HG02588 (cell line): Measurements from ENCODE around the gene KCNK4.
"Not testable (repeated sequence)": the region's sequence is repeated elsewhere in the genome, so short reads cannot be mapped to it uniquely, and the experiment has no call there.

Experiments
- ATAC-seq: cut with Tn5 transposase; IDR thresholded peaks from one replicate; pipeline ENCODE4 v1.9.1; 2021; ENCODE audit warnings: mild to moderate bottlenecking, moderate library complexity; ENCODE audit not compliant: unreplicated experiment

KCNK4 gene

GRCh38 chr11:64322925-64323260 is 31.8 kb downstream of the KCNK4 start:
- no peak for ATAC-seq

DNA sequence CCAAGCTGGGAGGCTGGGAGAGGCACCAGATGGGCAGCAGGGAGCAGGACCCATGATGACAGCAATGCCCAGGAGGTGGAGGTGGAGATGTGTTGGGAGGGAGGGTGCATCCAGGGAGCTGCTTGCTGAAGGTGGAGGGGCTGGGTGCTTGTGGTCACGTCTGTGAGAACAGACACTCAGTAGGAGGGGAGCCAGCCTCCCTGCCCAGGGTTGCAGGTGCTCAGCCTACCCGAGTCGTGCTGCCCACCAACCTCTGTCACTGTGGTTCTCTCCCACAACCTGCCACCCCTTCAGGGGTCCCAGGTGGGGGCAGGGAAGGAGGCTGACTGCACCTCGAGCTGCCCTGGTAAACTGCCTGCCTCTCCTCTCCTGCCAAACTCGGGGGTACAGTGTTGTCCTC is 32.3 kb downstream of the KCNK4 start:
- no peak for ATAC-seq

DNA sequence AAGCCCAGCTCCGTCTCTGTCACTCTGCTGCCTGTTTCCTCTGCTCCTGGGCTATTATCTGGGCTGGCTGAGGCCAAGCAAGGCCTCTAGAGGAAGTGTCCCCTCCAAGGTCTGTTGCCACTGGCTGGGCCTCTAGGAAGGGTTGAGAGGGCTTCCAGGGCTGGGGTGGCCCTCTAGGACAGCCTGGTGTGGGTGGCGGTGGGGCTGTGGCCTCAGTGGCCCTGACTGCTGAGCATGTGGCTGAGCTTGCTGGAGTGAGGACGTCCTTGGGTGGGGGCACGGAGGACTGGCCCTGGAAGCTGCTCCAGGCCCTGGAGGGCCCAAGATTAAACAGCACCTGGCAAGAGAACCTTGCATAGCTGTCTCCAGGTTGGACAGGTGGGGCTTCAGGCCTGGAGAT is 32.9 kb downstream of the KCNK4 start:
- ATAC-seq: not testable (repeated sequence)

DNA sequence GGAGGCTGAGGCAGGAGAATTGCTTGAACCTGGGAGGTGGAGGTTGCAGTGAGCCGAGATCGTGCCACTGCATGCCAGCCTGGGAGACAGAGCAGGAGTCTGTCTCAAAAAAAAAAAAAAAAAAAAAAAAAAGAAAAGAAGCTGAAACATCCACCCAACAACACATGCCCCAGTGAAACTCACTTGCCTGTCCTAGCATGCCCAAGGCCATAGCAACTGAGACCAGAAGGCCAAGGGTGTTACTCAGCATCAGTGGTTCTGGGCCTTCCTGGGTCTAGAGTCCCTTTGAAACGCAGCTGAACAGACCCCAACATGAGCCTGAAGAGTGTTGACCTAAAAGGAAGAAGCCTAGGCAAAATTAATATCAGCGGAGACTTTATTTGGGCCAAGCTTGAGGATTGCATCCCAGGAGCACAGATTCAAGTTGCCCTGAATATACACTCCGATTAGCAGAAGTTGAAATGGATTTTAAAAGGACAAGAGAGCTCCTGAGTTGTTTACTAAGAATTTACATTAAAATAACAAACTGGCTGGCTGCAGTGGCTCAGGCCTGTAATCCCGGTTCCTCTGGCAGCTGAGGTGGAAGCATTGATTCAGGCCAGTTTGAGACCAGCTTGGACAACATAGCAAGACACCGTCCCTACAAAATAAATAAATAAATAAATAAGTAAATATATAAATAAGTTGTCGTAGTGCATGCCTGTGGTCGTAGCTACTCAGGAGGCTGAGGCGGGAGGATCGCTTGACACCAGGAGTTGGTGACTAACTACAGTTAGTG is 33.8 kb downstream of the KCNK4 start:
- ATAC-seq: no peak

GRCh38 chr11:64327375-64327774 is 36.3 kb downstream of the KCNK4 start:
- no peak for ATAC-seq

GRCh38 chr11:64327993-64328392 is 36.9 kb downstream of the KCNK4 start:
- ATAC-seq: no peak

DNA sequence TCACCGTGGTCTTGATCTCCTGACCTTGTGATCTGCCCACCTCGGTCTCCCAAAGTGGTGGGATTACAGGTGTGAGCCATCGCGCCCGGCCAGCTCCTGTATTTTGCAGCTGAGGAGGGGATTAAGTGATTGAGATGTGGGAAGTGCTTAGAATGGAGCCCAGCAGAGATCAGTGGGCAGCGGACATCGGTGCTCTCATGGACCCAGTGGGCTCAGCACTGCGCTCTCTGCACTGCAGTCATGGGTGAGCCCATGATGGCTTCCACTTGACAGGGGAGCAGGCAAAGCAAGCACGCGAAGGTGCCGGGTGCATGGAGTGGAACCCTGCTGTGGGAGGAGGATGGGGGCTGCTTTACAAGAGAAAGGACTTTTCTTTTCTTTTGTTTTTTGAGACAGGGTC is 39.8 kb downstream of the KCNK4 start:
- no peak for ATAC-seq

DNA sequence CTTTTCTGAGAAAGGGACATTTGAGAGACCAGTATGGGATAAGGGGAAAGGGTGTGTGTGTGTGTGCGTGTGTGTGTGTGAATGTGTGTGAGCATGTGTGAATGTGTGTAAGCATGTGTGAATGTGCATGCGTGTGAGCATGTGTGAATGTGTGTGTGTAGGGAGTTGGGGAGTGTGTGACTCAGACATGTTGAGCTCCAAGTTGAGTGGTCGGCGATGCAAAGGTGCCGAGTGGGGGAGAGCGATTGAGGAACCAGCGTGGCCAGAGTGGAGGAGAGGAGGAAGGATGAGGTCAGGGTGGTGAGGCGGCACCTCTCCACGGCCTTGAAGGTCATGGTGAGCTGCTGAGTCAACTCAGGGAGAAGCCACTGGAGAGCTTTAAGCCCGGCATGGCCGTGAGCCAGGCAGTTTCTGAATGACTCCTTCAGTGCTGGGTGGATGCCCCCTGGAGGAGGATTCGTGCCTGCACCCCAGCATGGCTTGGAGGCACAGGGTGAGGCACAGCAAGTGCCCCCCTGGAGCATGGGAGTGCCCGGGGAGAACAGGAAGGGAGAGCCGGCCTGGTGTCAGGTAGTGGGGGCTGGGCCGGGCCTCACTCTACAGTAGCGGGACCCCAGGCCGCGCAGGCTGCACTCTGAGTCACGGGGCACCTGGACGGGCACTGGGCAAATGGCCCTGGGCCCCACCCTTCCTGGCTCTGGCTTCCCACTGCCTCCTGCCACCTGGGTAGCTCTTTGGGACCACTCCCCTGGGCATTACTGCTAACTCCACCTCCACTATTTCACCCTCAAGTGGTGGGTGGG is 40.7 kb downstream of the KCNK4 start:
- ATAC-seq: peak; percentile 46

DNA sequence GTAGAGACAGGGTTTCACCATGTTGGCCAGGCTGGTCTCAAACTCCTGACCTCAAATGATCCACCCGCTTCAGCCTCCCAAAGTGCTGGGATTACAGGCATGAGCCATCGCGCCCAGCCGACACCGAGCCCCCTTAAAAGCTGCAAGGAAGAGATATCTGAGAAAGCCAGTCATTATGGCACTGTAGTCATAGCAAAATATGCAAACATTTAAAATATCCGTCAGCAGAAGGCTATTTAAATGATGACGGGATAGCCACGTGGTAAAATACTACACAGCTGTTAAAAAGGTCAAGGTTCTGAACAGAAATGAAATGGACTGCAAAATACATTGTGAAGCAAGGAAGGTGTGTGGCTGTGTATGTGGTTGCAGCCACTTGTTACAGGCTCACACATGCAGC is 42.5 kb downstream of the KCNK4 start:
- ATAC-seq: no peak

DNA sequence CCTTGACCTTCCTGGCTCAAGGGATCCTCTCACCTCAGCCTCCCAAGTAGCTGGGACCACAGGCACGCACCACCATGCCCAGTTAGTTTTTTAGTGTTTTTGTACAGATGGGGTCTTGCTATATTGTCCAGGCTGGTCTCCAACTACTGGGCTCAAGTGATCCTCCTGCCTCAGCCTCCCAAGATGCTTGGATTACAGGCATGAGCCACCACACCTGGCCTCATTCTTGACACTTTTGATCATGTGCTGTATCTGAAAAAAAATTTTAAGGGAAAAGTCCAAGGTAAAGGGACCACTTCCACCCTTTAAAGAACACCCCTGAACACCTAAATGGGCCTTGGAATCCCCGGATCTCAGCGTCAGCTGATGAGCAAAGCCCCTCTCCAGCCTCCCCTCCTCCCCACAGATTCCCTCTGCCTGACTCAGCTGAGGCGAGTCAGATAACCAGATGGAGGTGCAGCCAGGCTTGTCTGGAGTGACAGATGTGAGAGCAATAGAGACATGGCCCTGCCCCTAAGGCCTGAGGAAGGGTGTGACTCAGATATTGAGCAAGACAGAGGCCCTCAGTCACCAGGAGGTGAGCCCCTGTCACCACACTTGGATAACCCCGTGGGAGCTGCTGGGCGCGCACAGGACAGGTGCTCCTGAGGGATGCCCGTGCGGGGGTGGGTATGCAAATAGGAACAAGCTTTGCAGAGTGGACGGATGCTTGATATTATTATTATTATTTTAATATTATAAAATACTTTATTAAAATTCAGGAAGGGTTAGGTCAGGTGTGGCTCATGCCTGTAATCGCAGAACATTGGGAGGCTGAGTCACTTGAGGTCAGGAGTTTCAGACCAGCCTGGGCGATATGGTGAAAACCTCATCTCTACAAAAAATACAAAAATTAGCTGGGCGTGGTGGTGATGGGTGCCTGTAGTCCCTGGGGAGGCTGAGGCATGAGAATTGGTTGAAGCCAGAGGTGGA is 43.9 kb downstream of the KCNK4 start:
- peak; percentile 67 for ATAC-seq

GRCh38 chr11:64337538-64338249 is 46.6 kb downstream of the KCNK4 start:
- ATAC-seq: no peak

DNA sequence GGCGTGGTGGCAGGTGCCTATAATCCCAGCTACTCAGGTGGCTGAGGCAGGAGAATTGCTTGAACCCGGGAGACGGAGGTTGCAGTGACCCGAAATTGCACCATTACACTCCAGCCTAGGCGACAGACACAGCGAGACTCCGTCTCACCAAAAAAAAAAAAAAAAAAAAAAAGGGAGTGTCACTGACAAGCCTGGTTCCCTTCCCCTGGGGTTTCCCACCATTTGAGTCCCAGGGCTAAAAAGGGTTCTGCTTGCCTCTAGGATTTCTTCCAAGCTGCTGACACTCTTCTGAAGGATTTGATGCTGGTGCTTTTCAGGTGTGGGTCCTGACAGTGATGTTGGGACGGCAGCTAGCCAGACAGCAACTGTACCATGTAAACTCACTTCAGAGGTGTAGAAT is 47.6 kb downstream of the KCNK4 start:
- ATAC-seq: no peak

DNA sequence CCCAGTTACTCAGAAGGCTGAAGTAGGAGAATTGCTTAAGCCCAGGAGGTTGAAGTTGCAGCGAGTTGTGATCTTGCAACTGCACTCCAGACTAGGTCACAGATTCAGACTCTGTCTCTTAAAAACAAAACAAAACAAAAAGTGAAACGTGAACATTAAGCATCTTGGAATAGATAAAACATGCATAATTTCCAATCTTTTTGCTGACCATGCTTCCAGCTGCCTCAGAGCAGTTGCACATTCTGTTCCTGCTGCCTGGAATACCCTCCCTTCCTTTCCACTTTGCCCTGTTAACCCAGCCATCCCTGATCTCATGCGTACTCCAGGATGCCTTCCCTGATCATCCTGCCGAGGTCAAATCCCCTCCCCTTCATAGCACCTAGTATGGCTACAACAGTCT is 48.2 kb downstream of the KCNK4 start:
- ATAC-seq: no peak

GRCh38 chr11:64339754-64340408 is 48.8 kb downstream of the KCNK4 start, which contains the start of gene CCDC88B:
Gene CCDC88B, plus strand, starts transcription at chr11:64340204. Its CDS starts 63 bp downstream, at chr11:64340267.
- ATAC-seq: peak; percentile 46

DNA sequence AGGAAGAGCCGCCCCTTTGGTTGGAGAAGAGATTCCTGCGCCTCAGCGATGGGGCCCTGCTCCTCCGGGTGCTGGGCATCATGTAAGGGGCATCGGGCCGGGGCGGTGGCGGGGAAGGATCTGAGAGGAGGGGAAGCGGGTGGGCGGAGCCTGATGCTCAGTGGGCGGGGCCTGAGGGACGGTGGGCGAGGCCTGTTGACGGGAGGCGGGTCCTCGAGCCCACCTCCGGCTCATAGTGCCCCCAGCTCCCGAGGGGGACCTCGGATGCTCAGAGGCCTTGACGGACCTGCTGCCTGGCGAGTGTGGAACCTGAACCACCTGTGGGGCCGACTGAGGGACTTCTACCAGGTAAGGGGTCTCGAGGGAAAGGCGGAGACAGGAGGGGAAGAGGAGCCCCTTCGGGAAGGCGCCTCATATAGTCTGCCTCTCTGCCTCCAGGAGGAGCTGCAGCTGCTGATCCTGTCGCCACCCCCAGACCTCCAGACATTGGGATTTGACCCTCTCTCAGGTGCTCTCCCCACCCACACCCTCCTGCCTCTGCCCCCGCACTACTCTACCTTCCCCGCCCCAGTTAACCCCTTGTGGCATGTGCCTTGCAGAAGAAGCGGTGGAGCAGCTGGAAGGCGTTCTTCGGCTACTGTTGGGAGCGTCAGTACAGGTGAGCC is 49.7 kb downstream of the KCNK4 start:
- no peak for ATAC-seq

- no peak for ATAC-seq
These were observed 50.3 kb downstream of the KCNK4 start for GRCh38 chr11:64341429-64341828.

GRCh38 chr11:64341851-64342791 is 51.0 kb downstream of the KCNK4 start:
- ATAC-seq: no peak
